Fibroblast of peridontal ligament (primary cell): Measurements from ENCODE around the gene OTUD3.
"Not testable (repeated sequence)": the region's sequence is repeated elsewhere in the genome, so short reads cannot be mapped to it uniquely, and the experiment has no call there.

Experiments used
- DNase-seq: peaks from one replicate; pipeline ENCODE4 v3.0.0-alpha.2; 2010; ENCODE audit errors: extremely low read depth

The OTUD3 gene

DNA sequence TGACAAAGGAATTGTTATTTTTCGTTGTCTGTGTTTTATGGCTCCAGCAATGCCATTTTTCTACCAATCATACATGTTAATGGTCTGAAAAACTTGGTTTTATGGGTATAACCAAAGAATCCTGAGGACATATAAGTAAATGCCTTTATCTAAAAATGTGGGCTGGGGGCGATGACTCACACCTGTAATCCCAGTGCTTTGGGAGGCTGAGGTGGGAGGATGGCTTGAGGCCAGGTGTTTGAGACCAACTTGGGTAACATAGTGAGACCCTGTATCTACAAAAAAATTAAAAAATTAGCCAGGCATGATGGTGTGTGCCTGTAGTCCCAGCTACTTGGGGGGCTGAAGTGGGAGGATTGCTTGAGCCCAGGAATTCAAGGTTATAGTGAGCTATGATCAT, 12.7 kb upstream of the OTUD3 start:
- not testable (repeated sequence) for DNase-seq

DNA sequence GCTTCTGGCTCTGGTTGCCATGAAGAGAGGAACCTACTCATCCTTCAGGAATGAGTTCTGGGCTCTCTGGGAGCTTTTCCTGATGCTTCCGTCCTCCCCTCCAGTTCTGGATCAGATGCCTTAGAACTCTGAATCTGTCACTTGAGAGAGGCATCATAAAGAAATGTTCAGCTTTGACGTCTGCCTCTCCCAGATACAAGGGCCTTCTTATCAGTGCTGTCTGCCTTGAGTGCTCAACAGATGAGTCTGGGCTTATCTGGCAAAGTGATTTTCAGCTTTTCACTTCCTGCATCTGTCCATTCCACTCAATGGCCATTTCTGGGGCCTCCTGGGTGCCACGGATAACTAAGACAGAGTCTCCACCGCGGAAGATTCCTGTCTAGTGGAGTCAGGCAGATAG, 12.3 kb upstream of the OTUD3 start:
- peak; percentile 50 for DNase-seq

DNA sequence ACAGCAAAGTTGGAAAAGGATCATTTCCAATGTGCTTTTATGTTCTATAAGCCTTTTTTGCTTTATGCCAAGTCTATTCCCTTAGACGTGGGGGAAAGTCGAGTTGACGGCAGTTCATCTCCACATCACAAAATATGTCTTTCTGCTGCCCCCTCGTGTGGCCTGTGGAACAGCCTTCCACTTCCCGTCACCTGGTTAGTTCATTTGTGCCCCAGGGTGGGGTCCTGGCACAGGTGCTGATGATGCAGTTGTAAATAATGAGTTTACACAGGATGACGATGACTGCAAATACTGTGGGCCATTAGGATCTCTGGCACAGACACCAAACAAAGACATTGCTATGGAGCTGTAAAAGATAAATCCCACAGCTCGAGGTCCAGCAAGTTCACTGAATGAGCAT, 10.0 kb upstream of the OTUD3 start:
- no peak for DNase-seq

DNA sequence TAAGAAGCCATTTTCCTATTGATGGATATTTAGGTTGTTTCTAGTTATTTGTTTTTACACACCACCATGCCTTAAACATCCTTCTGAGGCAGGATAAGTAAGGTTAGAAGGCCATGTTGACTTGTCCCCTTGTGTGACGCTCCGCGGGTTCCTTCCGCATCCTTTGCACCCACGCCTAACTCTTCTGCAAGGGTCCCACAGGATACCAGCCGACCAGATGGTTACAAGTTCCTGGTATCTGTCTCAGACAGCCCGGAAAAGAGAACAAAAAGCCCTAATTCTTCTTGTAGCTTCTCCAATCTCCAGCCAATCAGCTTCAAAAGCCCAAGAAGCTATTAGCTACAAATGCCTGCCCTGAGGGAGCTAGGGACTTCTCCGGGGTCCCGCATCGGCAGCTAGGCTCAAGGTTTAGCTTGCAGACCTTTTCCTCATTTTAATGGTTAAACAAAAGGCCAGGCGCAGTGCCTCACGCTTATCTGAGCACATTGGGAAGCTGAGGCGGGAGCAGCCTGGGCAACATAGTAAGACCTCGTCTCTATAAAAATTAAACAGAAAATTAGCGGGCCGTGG, 4.9 kb upstream of the OTUD3 start:
- no peak for DNase-seq

DNA sequence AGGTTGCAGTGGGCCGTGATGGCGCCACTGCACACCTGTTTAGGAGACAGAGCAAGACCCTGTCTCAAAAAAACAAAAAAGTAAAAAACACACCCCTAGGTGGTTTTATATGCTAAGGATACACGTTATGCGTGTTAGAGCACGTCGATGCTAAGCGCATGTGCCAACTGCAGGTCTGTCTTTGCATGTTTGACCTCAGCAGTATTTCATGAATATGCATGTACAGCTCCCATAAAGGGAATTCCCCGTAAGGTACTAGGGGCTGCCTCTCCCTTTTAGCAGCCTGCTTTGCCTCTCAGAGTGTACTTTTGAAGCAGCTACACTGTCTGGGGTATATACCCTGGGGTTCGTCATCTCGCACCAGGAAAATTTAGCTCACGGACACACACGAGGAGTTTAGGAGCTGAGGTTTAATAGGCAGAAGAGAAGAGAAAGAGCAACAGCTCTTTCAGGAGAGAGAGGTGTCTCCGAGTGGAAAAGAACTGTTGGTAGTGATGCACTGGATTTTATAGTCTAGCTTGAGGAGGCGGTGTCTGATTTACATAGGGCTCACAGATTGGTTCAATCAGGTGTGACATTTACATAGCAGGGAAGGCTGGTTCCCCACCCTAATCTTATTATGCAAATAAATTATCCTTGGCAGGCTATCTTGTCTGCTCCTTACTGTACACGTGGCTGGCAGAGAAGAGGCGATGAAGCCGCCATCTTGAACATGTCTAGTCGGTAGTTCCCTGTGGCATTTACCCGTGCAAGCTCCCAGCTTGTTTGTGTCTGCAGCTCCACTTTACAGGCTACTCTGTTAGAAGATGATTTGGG, 4.2 kb upstream of the OTUD3 start:
- DNase-seq = no peak

DNA sequence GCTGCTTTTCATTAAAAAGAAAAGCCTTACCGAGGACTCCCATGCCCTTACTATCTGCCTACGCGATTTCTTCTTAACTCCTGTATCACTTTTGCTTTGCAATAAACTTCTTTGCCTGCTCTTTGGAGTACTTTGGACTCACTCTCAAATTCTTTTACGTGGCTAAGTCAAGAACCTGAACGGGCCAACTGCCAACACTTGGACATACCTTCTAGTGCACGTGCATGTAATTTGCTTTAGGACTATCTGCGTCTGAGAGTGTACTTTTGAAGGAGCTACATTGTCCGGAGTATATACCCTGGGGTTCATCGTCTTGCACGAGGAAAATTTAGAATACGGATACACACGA, 3.6 kb upstream of the OTUD3 start:
- no peak for DNase-seq

DNA sequence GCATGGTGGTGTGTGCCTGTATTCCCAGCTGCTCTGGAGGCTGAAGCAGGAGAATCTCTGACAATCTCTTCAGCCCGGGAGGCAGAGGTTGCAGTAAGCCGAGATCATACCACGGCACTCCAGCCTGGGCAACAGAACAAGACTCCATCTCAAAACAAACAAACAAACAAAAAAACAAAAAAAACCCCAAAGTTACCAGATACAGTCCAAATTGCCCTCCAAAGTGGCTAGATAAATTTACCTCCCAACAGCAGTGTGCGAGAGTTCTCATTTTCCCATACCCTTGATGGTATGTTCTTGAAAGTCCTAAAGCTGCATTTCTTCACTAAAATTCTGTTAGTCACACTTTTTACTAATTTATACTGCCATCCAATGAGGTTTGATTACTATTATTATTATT, 3.0 kb upstream of the OTUD3 start:
- no peak for DNase-seq

DNA sequence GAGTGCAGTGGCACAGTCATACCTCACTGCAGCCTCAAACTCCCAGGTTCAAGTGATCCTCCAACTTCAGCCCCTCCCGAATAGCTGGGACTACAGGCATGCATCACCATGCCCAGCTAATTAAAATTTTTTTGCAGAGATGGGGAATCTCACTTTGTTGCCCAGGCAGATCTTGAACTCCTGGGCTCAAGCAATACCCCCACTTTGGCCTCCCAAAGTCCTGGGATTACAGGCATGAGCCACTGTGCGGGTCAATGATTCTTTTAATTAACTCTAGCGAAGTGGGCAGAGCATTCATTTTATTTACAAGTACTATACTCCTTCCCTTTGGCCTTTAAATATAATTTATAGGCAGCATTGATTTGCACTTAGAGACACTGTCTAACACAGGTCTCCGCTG, 2.5 kb upstream of the OTUD3 start:
- DNase-seq = no peak

DNA sequence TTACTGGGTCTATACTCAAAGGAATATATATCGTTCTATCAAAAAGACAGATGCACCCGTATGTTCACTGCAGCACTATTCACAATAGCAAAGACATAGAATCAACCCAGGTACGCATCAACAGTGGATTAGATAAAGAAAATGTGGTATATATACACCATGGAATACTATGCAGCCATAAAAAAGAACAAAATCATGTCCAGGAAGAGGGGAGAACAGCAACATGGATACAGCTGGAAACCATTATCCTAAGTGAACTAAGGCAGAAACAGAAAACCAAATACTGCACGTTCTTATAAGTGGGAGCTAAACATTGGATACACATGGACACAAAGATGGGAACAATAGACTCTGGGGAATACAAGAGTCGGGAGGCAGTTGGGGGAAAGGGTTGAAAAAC, 1.4 kb upstream of the OTUD3 start:
- DNase-seq = not testable (repeated sequence)

DNA sequence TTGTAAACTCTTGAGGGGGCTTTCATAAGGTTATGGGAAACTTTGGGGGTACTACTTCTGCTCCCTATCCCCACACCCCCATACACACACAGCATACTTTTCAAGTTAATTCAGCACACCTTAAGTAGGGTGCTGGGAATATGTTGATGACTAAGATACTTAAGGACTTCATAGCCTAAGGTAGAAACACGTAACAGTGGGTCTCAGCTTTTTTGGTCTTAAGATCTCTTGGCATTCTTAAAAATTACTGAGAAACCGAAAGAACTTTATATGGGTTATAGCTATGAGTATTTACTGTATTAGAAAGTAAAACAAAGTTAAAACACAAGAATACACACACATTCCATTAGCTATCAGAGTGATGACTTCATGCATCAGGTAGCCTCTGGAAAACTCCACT, 2.1 kb downstream of the OTUD3 start:
- DNase-seq = no peak

DNA sequence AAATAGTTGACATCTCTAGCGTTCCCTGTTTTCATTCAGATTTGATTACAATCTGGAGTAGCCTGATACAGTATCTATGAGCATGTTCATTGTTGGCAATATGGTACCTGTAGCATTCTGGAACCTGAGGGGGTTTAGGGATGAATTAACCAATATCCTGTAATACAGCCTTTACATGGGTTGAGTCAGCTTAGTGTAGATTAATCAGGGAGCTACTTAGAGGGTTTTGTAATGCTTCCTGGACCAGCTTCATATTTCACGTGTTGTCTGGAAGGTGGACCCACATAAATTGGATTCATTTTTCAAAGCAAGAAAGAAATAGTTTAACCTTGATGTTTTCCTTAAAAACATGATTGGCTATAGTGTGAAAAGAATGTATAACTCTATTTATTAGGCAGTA, 3.6 kb downstream of the OTUD3 start:
- no peak for DNase-seq

DNA sequence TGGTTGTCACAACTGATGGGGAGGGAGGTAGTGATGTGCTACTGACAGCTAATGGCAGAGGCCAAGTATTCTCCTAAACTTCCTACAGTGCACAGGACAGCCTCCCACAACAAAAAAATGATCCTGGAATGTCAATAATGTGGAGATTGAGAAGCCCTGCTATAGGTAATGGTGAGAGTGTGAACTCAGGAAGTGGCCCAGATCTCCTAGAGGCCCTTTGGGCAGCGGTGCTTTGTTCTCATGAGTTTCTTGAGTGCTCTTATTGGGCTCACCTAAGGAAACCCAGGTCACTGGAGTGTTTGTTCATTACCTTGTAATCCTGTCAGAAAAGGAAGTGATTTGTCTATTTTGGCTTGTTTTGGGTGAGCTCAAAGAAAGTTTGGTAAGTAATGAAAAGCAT, 5.9 kb downstream of the OTUD3 start:
- DNase-seq = no peak

DNA sequence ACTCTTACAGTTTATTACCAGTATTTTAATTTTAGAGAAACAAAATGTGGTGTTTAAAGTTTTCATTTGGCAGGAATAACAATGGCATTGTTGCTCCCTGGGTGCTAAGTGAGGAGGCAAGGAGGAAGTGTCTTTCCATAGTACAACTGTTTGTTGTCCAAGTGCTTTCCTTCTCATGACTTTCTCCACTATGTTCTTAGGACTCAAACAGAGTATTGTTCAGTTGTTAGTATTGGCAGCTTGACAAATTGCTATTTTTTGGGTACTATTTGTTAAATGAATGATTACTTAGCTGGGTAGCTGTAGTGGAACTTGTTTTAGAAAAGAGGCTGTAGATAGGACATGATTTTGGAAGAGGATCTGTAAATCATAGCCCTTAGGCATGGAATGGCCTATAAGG, 7.5 kb downstream of the OTUD3 start:
- DNase-seq = no peak

DNA sequence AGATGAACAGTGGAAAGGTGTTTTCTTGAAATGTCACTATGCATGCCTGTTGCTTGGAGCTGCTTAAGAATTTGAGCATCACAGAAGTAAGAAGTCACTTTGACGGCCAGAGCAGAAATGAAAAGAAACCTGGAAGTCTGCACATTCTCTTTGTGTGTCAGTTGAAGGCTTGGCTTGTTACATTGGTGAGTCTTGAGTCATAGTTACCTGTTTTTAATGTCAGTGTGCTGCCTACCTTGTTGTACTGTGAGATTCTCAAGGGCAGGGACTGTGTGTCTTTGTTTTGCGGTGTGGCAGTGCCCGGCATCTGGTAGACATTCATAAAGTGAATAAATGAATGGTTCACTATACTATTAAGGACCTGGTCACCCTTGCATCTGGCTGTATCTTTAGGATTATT, 9.9 kb downstream of the OTUD3 start:
- no peak for DNase-seq

DNA sequence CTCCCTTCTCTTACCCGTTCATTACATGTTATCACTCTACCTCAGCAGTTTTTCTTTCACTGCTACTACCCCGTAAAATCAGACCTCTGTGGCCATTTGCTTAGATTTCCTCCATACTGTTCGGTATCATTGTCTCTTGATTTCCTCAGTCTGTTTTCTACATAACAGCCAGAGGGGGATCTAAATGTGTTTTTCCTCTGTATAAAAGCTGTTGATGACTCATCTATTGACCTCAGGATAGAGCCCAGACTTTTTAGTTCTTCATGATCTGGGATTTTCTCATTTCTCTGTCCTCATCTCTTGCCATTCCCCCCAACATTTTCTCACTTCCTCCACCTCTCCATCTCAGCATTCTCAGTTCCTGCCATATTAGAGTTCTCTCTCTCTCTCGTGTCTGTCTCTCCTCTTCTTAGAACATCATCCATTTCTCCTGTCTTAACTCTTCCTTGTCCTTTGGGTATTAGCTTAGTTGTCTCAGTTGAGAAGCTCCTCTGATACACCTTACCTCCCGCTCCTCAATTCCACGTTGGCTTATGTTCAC, 10.5 kb downstream of the OTUD3 start:
- no peak for DNase-seq

DNA sequence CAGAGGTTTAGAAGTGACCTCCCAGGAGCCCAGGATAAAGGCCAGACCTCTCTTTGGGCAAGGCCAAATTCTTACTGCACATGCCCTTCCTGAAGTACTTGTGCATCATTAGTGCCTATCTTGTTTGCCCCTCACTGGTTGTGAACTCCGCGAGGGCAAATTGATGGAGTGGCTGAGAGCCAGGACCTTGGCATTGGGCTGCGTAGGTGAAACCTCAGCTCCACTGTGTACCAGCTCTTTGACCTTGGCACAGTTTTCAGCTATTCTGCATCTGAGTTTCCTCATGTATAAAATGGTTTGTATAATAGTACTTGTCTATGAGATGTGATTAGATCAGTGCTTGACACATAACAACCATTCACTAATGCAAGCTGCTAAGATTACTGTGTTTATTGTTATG, 11.5 kb downstream of the OTUD3 start:
- DNase-seq = no peak

DNA sequence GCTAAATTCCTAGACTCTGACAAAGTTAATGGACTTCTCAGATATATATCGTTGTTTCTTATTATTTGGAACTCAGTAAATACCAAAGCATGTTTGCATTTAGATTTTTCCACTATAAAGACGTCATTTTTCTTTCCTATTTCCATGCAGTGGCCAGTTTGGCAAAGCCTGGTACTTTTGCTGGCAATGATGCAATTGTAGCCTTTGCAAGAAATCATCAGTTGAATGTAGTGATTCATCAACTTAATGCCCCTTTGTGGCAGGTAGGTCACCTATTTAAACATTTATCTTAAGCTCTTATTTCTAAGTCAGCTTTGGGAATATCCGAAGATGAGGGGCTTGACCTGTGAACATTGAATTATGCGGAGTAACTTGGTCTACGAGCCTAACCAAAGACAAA, 12.0 kb downstream of the OTUD3 start:
- no peak for DNase-seq

DNA sequence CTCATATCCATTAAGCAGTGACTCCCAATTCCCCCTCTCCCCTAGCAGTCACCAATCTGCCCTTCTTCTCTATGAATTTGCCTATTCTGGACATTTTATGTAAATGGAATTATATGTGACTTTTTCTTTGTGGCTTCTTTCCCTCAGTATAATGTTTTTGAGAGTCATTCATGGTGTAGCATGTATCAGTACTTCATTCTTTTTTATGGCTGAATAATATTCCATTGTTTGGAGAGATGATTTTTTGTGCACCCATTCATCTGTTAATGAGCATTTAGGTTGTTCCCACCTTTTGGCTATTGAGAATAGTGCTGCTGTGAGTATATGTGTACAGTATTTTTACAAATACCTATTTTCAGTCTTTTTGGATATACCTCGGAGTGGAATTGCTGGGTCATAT, 19.5 kb downstream of the OTUD3 start:
- no peak for DNase-seq

DNA sequence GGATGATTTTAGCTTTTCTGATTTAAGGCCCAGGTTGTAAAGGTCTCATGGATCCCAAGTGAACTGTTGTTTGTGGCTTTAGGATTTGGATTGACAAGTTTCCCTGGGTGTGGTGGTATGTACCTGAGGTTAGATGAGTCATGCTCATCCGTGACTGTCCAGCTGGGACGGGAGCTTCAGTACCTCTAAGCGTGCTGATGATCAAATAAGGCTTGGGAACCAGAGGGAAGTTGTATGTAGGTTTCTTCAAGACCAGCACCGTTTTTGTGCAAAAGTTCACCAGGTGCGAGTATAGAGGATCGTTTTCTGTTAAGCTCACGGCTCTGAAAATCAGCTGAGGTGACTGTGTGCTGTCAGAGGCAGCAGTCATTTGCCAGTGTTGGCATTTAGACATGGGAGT, 21.4 kb downstream of the OTUD3 start:
- no peak for DNase-seq

DNA sequence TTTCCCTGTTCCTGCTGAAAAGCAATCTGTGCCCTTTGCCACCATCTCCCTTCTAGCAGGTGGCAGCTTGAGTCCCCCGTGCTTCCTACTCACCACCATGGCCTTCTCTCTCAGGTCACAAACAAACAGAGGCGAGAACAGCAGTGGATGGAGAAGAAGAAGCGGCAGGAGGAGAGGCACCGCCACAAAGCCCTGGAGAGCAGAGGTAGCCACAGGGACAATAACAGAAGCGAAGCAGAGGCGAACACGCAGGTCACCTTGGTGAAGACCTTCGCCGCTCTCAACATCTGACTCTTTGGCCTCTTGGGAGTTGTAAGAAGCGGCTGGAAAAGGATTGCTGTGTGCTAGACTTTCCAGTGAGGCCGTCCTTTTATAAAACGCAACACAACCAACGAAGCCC, 25.3 kb downstream of the OTUD3 start:
- no peak for DNase-seq

DNA sequence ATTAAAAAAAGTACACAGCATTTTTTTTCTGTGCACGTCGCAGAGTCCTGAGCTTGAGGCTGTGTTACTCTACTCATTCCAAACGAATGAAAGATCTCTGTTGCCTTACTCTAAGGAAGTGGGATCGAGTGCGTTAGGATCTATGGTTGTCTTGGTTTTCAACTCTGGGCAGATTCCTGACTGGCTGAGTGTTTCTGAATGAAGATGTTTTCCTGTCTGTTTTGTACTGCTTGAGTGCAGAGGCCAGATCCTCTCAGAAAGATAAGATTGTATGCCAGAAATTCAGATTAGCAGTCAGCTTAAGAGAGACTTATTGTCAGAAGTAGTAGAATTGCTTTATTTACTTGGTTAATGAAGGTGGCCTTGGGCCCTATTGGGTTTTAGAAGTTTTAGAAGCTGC, 27.2 kb downstream of the OTUD3 start:
- DNase-seq = peak; percentile 13

DNA sequence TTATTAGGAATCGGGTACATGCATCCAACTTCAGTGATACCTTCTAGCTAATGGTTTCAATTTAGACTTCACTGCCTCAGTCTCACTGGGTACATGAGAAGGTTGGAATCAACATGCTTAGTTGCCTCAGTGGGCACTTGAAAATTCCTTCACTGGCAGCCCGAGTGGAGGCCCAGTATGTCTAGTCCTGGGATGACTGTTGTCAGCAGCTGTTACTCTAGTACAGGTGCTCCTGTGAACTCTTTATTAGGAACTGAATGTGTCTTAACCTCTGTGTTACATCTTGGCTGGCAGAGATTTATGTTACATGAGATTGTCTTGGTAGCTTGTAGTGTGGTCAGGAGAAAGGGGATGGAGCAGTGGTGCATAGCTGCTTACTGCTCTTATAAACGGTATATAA, 27.8 kb downstream of the OTUD3 start:
- DNase-seq = no peak

DNA sequence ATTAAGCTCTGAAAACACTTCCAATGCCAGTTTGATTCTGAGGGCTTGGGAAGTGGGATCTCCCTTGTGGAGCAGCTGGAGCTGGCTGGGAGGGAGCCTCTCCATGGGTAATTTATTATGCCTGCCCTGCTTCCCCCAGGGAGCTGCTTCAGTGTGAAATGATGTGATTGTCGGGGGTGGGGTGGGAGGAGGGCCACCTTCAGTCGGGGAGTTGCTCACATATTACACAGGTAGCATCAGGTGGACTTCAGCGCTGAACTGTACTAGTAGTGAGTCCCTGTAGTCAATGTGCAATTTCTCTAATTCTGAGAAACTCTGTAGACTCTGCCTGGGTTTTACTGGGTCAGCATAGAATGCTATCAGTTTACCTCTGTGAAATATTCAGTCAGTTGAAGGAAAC, 28.5 kb downstream of the OTUD3 start:
- DNase-seq = no peak

DNA sequence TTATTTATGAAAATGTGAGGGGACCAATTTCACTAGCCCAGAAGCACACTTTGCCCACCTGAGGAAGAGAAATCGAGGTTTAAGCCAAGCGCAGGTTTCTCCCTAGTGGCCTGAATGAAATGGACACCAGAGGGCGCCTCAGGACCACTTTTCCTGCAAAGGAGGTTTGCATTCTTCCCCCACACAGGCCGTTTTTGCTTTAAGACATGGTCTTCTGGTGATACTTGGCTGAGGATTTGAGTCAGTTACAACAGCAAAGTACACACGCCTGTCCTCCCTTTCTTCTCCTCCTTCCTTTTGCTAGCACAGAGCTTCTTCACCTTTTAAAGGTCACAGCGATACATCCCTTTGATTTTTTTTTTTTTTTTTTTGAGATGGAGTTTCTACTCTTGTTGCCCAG, 35.9 kb downstream of the OTUD3 start:
- peak; percentile 89 for DNase-seq
